Hepatocyte (in vitro differentiated cells): ENCODE data around the gene PTPRN2. TPM values are rescaled to one million over a fixed set of nuclear protein-coding genes. Genes with fewer than 3 reads are reported as not detected.

ENCODE experiments used
- DNase-seq: peaks from one replicate; pipeline ENCODE4 v3.0.0-alpha.2; 2016; ENCODE audit warnings: low spot score
- H2AFZ ChIP-seq: fragments of 200-600 bp; sonication (generic); 2 replicates; pipeline ENCODE4 v1.6.0; 2016; ENCODE audit warnings: antibody characterized with exemption, mild to moderate bottlenecking
- H3K27ac ChIP-seq: fragments of 200-600 bp; sonication (generic); 2 replicates; pipeline ENCODE4 v1.5.1; 2016; ENCODE audit warnings: mild to moderate bottlenecking
- H3K27me3 ChIP-seq: fragments of 200-600 bp; sonication (generic); 2 replicates; pipeline ENCODE4 v1.6.1; 2016
- H3K36me3 ChIP-seq: fragments of 200-600 bp; sonication (generic); replicated peaks from 2 replicates; pipeline ENCODE4 v1.5.1; 2016; ENCODE audit warnings: low read depth; ENCODE audit not compliant: insufficient read depth
- H3K4me1 ChIP-seq: fragments of 200-600 bp; sonication (generic); 2 replicates; pipeline ENCODE4 v1.5.1; 2016; ENCODE audit warnings: mild to moderate bottlenecking, moderate library complexity; ENCODE audit not compliant: insufficient read depth
- H3K4me2 ChIP-seq: fragments of 200-600 bp; sonication (generic); 2 replicates; pipeline ENCODE4 v1.6.0; 2016
- H3K4me3 ChIP-seq: fragments of 200-600 bp; sonication (generic); 2 replicates; pipeline ENCODE4 v1.5.1; 2016; ENCODE audit warnings: mild to moderate bottlenecking
- H3K79me2 ChIP-seq: fragments of 200-600 bp; sonication (generic); 2 replicates; pipeline ENCODE4 v1.6.0; 2017; ENCODE audit warnings: mild to moderate bottlenecking
- H3K9me2 ChIP-seq: fragments of 200-600 bp; sonication (generic); replicated peaks from 2 replicates; pipeline ENCODE4 v1.6.0; 2017; ENCODE audit warnings: mild to moderate bottlenecking; ENCODE audit not compliant: insufficient read depth
- H3K9me3 ChIP-seq: fragments of 200-600 bp; sonication (generic); 2 replicates; pipeline ENCODE4 v1.5.1; 2016; ENCODE audit warnings: low read depth, mild to moderate bottlenecking
- H4K20me1 ChIP-seq: fragments of 200-600 bp; sonication (generic); 2 replicates; pipeline ENCODE4 v1.6.0; 2016; ENCODE audit warnings: mild to moderate bottlenecking; ENCODE audit not compliant: insufficient read depth, poor library complexity, severe bottlenecking
- CTCF ChIP-seq: fragments of 200-600 bp; sonication (generic); IDR thresholded peaks from 2 replicates; pipeline ENCODE4 v1.5.1; 2016; ENCODE audit warnings: antibody characterized with exemption, mild to moderate bottlenecking; ENCODE audit not compliant: poor library complexity
- EZH2 ChIP-seq: fragments of 200-600 bp; sonication (generic); IDR thresholded peaks from 2 replicates; pipeline ENCODE4 v1.6.1; 2016; ENCODE audit warnings: antibody characterized with exemption, mild to moderate bottlenecking, borderline replicate concordance
- EZH2phosphoT487 ChIP-seq: fragments of 200-600 bp; sonication (generic); IDR thresholded peaks from one replicate; pipeline ENCODE4 v1.6.1; 2018; ENCODE audit warnings: antibody characterized with exemption, mild to moderate bottlenecking, low read depth, moderate library complexity; ENCODE audit not compliant: unreplicated experiment, severe bottlenecking
- WGBS: methylation state at CpG from one replicate; pipeline ENCODE4 v1.1.6; 2016; ENCODE audit warnings: low lambda C conversion rate; ENCODE audit errors: missing lambda C conversion rate; 5-methylcytosine and 5-hydroxymethylcytosine counted together
- polyA plus RNA-seq: library from polyadenylated mRNA; unstranded; fragments of >200 nt; fragmentation: Nextera tagmentation; extraction: Ambion mirVana; gene quantifications from 2 replicates; pipeline ENCODE4 v1.2.1, GENCODE V29; 2016
- total RNA-seq: library from RNA; depleted of rRNA; stranded (reverse); fragments of >200 nt; gene quantifications from 2 replicates; pipeline ENCODE4 v1.2.3, GENCODE V29; 2014

The PTPRN2 gene
- total and polyA plus RNA-seq, 2 experiments from 2014 or later, result 2.1 to 3.3 TPM

DNA sequence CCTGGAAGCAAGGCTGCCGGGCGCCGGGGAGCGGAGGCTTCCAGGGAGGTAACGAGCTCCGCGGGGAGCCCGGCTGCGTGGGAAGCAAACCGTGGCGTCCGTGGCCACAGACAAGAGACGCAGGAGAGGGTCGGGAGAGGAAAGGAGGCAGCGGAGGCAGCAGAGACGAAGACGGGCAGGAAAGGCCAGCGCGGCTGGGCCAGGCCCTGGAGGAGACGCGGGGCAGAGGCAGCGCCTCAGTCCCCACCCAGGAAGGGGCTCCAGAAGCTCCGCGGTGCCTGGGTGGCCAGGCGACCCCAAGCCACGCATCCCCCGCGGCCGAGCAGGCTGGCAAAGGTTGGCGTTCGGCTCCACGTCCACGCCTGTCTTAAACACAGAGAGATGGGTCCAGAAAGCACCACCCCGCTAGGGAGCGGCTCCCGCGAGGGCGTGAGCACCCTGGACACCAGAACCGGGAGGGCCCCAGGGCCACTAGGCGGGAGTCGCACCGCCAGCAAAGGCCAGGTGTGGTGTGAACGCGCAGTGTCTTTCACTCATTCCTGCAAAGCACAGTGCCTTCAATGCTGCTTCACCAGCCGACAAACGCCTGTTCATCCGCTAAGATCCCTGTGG lies 97.3 kb downstream of the PTPRN2 start:
- no peaks in the 10 kb centered on the region for H3K9me2 ChIP-seq
- no peak for DNase-seq
- no peak for TF ChIP-seq CTCF
- no peak for TF ChIP-seq EZH2phosphoT487
- TF ChIP-seq EZH2, result no peak
- H3K36me3 ChIP-seq, result no peaks in the 10 kb centered on the region
- H3K79me2 ChIP-seq, result no peaks in the 10 kb centered on the region
- no peak overlapping the region for H3K4me3 ChIP-seq
- no peak overlapping the region for H3K27ac ChIP-seq
- H3K4me2 ChIP-seq, result no peak overlapping the region
- no peak overlapping the region for H2AFZ ChIP-seq
- WGBS, result 96% methylated on average over 43 of the region's 47 CpGs
- H3K9me3 ChIP-seq, result no peaks in the 10 kb centered on the region
- no peaks in the 10 kb centered on the region for H4K20me1 ChIP-seq
- no peaks in the 10 kb centered on the region for H3K4me1 ChIP-seq
- peaks cover 9% of the 10 kb centered on the region for H3K27me3 ChIP-seq

GRCh38 chr7:158489462-158490155 lies 98.0 kb downstream of the PTPRN2 start:
- no peak overlapping the region for H3K27ac ChIP-seq
- no peaks in the 10 kb centered on the region for H3K79me2 ChIP-seq
- H3K9me2 ChIP-seq, result no peaks in the 10 kb centered on the region
- no peaks in the 10 kb centered on the region for H3K4me1 ChIP-seq
- H2AFZ ChIP-seq, result no peak overlapping the region
- H3K36me3 ChIP-seq, result no peaks in the 10 kb centered on the region
- no peaks in the 10 kb centered on the region for H3K9me3 ChIP-seq
- no peak for DNase-seq
- no peak overlapping the region for H3K4me3 ChIP-seq
- H3K27me3 ChIP-seq, result peaks cover 4% of the 10 kb centered on the region
- H4K20me1 ChIP-seq, result no peaks in the 10 kb centered on the region
- TF ChIP-seq CTCF (no peak), EZH2 (no peak), EZH2phosphoT487 (no peak)
- no peak overlapping the region for H3K4me2 ChIP-seq
- WGBS, result 95% methylated on average over 29 of the region's 51 CpGs

DNA sequence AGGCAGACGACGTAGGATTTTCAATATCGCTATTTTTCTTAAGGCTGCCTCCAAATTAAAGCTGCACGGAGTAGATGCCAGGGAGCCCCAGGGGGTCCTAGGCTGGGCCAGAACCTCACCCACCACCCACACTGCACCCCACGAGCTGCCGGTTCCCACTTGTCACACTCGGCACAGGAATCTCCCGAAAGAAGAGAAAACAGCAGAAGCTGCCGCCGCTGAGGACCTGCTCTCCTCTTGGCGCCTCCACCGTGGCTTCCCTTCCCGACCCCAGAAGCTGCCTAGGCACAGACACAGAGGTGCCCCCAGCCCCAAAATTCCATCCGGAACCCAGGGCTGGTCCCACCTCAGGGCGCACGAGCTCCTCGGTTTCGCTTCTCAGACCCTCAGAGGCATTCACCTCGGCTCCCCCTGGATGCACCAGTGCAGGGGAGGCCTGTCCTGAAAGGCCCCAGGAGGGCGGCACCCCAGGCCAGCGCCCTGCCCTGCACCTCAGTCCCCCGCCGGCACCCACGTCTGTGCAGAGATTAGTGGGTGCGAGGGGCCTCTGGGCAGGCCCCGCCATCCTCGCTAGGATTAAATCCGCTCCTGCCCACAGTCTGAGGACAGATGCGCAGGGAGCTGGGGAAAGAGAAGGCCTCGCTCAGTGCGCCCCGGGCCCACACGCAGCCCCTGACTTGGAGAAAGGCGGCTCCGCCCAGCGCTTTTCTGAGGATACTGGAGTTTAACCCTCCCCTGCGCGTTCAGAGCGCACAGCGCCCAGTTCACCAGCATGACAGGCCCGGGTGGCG lies 99.2 kb downstream of the PTPRN2 start:
- Histone ChIP-seq H3K9me2 (no peaks in the 10 kb centered on the region), H3K4me2 (no peak overlapping the region), H3K27ac (no peak overlapping the region), H3K4me1 (no peaks in the 10 kb centered on the region), H3K27me3 (no peaks in the 10 kb centered on the region), H2AFZ (no peak overlapping the region), H3K9me3 (no peaks in the 10 kb centered on the region), H4K20me1 (no peaks in the 10 kb centered on the region), H3K36me3 (no peaks in the 10 kb centered on the region), H3K79me2 (no peaks in the 10 kb centered on the region), H3K4me3 (no peak overlapping the region)
- DNase-seq, result no peak
- TF ChIP-seq EZH2phosphoT487 (no peak), EZH2 (no peak), CTCF (no peak)
- 90% methylated on average over 39 of the region's 42 CpGs for WGBS
